A549 (cell line): Measurements from ENCODE around the gene COIL. TPM values are rescaled to one million over a fixed set of nuclear protein-coding genes. Genes with fewer than 3 reads are reported as not detected.
A peak's percentile ranks its signal among the peaks of the same experiment; 100 is the strongest.

Experiments
- ATAC-seq, 2 experiments: fragments of 200-7000 bp in 1 of 2; fragments of >200 bp in 1 of 2; cut with Nextera tagmentation in 1 of 2; cut with Tn5 transposase in 1 of 2; 3 replicates each; pipeline versions ENCODE4 v1.8.0 to v1.9.1; 2018 to 2020; ENCODE audit warnings: mild to moderate bottlenecking in 1 of 2, moderate library complexity in 1 of 2
- CTCF ChIA-PET: fragments of 300-600 bp; sonication (Branson Sonifier 250); formaldehyde crosslinking; extraction: SDS; loops from one replicate; lab custom pipeline; 2021; ENCODE audit warnings: antibody characterized with exemption, inconsistent platforms; lab: Yijun Ruan, JAX
- POLR2A ChIA-PET: fragments of 350-600 bp; formaldehyde crosslinking; extraction: SDS; loops from one replicate; lab custom pipeline; 2021; ENCODE audit warnings: antibody characterized with exemption, inconsistent platforms; lab: Yijun Ruan, JAX
- DNase-seq, 2 experiments: peaks; one replicate each; pipeline versions ENCODE4 v3.0.0 to v3.0.0-alpha.2; 2011 to 2016; ENCODE audit warnings: low read depth in 1 of 2, low spot score in 1 of 2
- FAIRE-seq: peaks from 2 replicates; lab custom pipeline; 2011; peaks lifted over from hg19 to GRCh38; lab: Jason Lieb, UNC
- H3K27ac ChIP-seq, 2 experiments: fragments of >200 bp; sonication (Bioruptor Twin); formaldehyde crosslinking; 3 replicates each; pipeline ENCODE4 v1.5.1; 2016 to 2017
- H3K4me1 ChIP-seq: fragments of >200 bp; sonication (Bioruptor Twin); formaldehyde crosslinking; 3 replicates; pipeline ENCODE4 v1.6.1; 2016
- H3K4me2 ChIP-seq: fragments of >200 bp; sonication (Bioruptor Twin); formaldehyde crosslinking; 3 replicates; pipeline ENCODE4 v1.6.1; 2016
- H3K4me3 ChIP-seq: fragments of >200 bp; sonication (Bioruptor Twin); formaldehyde crosslinking; 3 replicates; pipeline ENCODE4 v1.5.1; 2016
- H3K9me3 ChIP-seq: fragments of >200 bp; sonication (Bioruptor Twin); formaldehyde crosslinking; 3 replicates; pipeline ENCODE4 v1.6.1; 2016
- CBX2 ChIP-seq: fragments of 200-600 bp; sonication (generic); IDR thresholded peaks from 2 replicates; pipeline ENCODE4 v1.6.1; 2016; ENCODE audit warnings: low read depth, mild to moderate bottlenecking, borderline replicate concordance
- CBX8 ChIP-seq: fragments of 200-600 bp; sonication (generic); IDR thresholded peaks from 2 replicates; pipeline ENCODE4 v1.6.1; 2016
- CEBPB ChIP-seq, 2 experiments: fragments of >200 bp in 1 of 2; sonication (Bioruptor Twin) in 1 of 2; formaldehyde crosslinking in 1 of 2; IDR thresholded peaks; 2 replicates each; pipeline ENCODE4 v1.6.1; 2012 to 2016
- CHD2 ChIP-seq: fragments of 150-350 bp; IDR thresholded peaks from 2 replicates; pipeline ENCODE4 v1.6.1; 2014; ENCODE audit warnings: low read length; ENCODE audit not compliant: partially characterized antibody
- CHD4 ChIP-seq: fragments of 200-600 bp; sonication (generic); IDR thresholded peaks from 2 replicates; pipeline ENCODE4 v1.6.1; 2016; ENCODE audit warnings: antibody characterized with exemption, mild to moderate bottlenecking, borderline replicate concordance
- E2F6 ChIP-seq: IDR thresholded peaks from 2 replicates; pipeline ENCODE4 v1.6.1; 2012; ENCODE audit warnings: low read depth, borderline replicate concordance
- EHF ChIP-seq: fragments of 250-450 bp; sonication (Bioruptor Pico); IDR thresholded peaks from 2 replicates; pipeline ENCODE4 v1.5.0; 2020; ENCODE audit warnings: mild to moderate bottlenecking
- ESRRA ChIP-seq: fragments of 150-350 bp; IDR thresholded peaks from 2 replicates; pipeline ENCODE4 v1.6.1; 2014; ENCODE audit warnings: mild to moderate bottlenecking, low read length, borderline replicate concordance
- FOSL2 ChIP-seq, 2 experiments: fragments of 450-650 bp in 1 of 2; fragments of >200 bp in 1 of 2; sonication (Bioruptor Twin) in 1 of 2; formaldehyde crosslinking; IDR thresholded peaks; 2 replicates each; pipeline versions ENCODE4 v1.5.0 to v1.6.1; 2016 to 2020; ENCODE audit warnings: mild to moderate bottlenecking in 1 of 2, moderate library complexity in 1 of 2
- FOXS1 ChIP-seq: fragments of 250-450 bp; sonication (Bioruptor Pico); IDR thresholded peaks from 2 replicates; pipeline ENCODE4 v1.5.0; 2020; ENCODE audit warnings: mild to moderate bottlenecking, moderate library complexity
- GATA3 ChIP-seq: IDR thresholded peaks from 2 replicates; pipeline ENCODE4 v1.6.1; 2012; ENCODE audit warnings: borderline replicate concordance
- HDAC2 ChIP-seq: fragments of 200-600 bp; sonication (generic); IDR thresholded peaks from 2 replicates; pipeline ENCODE4 v1.6.1; 2016
- HES2 ChIP-seq: fragments of >200 bp; sonication (Bioruptor Twin); formaldehyde crosslinking; IDR thresholded peaks from 2 replicates; pipeline ENCODE4 v1.6.1; 2016
- HOXA7 ChIP-seq: fragments of 250-450 bp; sonication (Bioruptor Pico); IDR thresholded peaks from 2 replicates; pipeline ENCODE4 v1.5.0; 2020; ENCODE audit warnings: mild to moderate bottlenecking, moderate library complexity
- HOXB13 ChIP-seq: fragments of 250-450 bp; sonication (Bioruptor Pico); IDR thresholded peaks from 2 replicates; pipeline ENCODE4 v1.5.0; 2020; ENCODE audit warnings: low read depth, mild to moderate bottlenecking, moderate library complexity
- HOXB5 ChIP-seq: fragments of 250-450 bp; sonication (Bioruptor Pico); IDR thresholded peaks from 2 replicates; pipeline ENCODE4 v1.5.0; 2020; ENCODE audit warnings: mild to moderate bottlenecking, moderate library complexity
- MAX ChIP-seq: IDR thresholded peaks from 2 replicates; pipeline ENCODE4 v1.6.1; 2012
- MAZ ChIP-seq: fragments of 150-350 bp; IDR thresholded peaks from 2 replicates; pipeline ENCODE4 v1.6.1; 2014; ENCODE audit warnings: antibody characterized with exemption, low read depth, low read length, borderline replicate concordance
- MYC ChIP-seq: IDR thresholded peaks from 2 replicates; pipeline ENCODE4 v1.6.1; 2012; ENCODE audit warnings: mild to moderate bottlenecking, inconsistent platforms, low read length, improper control_type of control experiment, borderline replicate concordance
- NR3C1 ChIP-seq: fragments of >200 bp; sonication (Bioruptor Twin); formaldehyde crosslinking; IDR thresholded peaks from 3 replicates; pipeline ENCODE4 v1.6.1; 2017
- PBX3 ChIP-seq: IDR thresholded peaks from 2 replicates; pipeline ENCODE4 v1.6.1; 2012
- RAD21 ChIP-seq, 2 experiments: fragments of >200 bp in 1 of 2; sonication (Bioruptor Twin) in 1 of 2; formaldehyde crosslinking in 1 of 2; IDR thresholded peaks in 1 of 2; conservative IDR thresholded peaks in 1 of 2; 2 replicates in 1 of 2; 3 replicates in 1 of 2; pipeline ENCODE4 v1.6.1; 2012 to 2018; ENCODE audit warnings: inconsistent platforms in 1 of 2
- RARB ChIP-seq: fragments of 250-450 bp; sonication (Bioruptor Pico); IDR thresholded peaks from 2 replicates; pipeline ENCODE4 v1.8.0; 2021; ENCODE audit warnings: mild to moderate bottlenecking, moderate library complexity
- SREBF2 ChIP-seq: fragments of 450-650 bp; IDR thresholded peaks from 2 replicates; pipeline ENCODE4 v1.6.1; 2014; ENCODE audit warnings: mild to moderate bottlenecking, moderate library complexity
- TP53 ChIP-seq: fragments of 250-450 bp; sonication (Bioruptor Pico); IDR thresholded peaks from 2 replicates; pipeline ENCODE4 v1.5.0; 2021; ENCODE audit warnings: mild to moderate bottlenecking, moderate library complexity
- WGBS: methylation state at CpG from one replicate; pipeline ENCODE4 v1.1.6; 2017; ENCODE audit errors: missing lambda C conversion rate; 5-methylcytosine and 5-hydroxymethylcytosine counted together
- polyA plus RNA-seq, 4 experiments: library from polyadenylated mRNA; depleted of rRNA in 3 of 4; stranded (reverse); fragments of >200 nt; fragmentation: RNase III in 1 of 4; extraction: RNeasy Plus Mini Kit Qiagen cat#74134 plus additional on column Dnase treatment in 1 of 4; gene quantifications; 2 replicates in 3 of 4; 3 replicates in 1 of 4; pipeline ENCODE4 v1.2.3, GENCODE V29; 2011 to 2017

The COIL gene
- polyA plus RNA-seq, 2 of the 4 experiments (the other 2 are of a cell fraction): 16.9 to 20.3 TPM

- no peak overlapping the region for H3K4me2 ChIP-seq
- 88% methylated on average over 4 of the region's 4 CpGs for whole genome bisulfite sequencing
- no peaks in the 10 kb centered on the region for H3K9me3 ChIP-seq
- H3K4me1 ChIP-seq: no peaks in the 10 kb centered on the region
- DNase-seq: no peak
- no peak for TF ChIP-seq CBX8
- TF ChIP-seq CBX2: no peak
- TF ChIP-seq HES2: no peak
- no peak for TF ChIP-seq MAZ
- TF ChIP-seq E2F6: no peak
- TF ChIP-seq MYC: no peak
- no peak for TF ChIP-seq SREBF2
- no peak for TF ChIP-seq HOXB5 (CRISPR knock-in tag)
- TF ChIP-seq GATA3: no peak
- no peak for TF ChIP-seq RAD21 (conservative IDR thresholded peaks at IDR 0.05 in 1 of 2, IDR thresholded peaks at IDR 0.05 in 1 of 2)
- no peak for TF ChIP-seq TP53 (CRISPR knock-in tag)
- TF ChIP-seq FOSL2 (IDR thresholded peaks at IDR 0.05): no peak
- TF ChIP-seq FOSL2 (CRISPR knock-in tag; IDR thresholded peaks at IDR 0.05): no peak
- no peak for TF ChIP-seq RARB (CRISPR knock-in tag)
- TF ChIP-seq HDAC2: no peak
- TF ChIP-seq CHD4: no peak
- CTCF ChIA-PET: interaction anchor here (0.7 to 2.9 kb wide), 4 partner anchors 10 to 16 kb away, joined by 3 to 11 read pairs (median 7); no protein-coding TSS in a partner anchor
- no peak overlapping the region for H3K4me3 ChIP-seq
- FAIRE-seq: peak; percentile 13
- POLR2A ChIA-PET: no interaction called here
- H3K27ac ChIP-seq: no peak overlapping the region
- no peak for ATAC-seq
Measured at GRCh38 chr17:56994009-56994792, 33.4 kb upstream of the COIL start.

- 59% methylated on average over 1 of the region's 1 CpG for WGBS
- no peaks in the 10 kb centered on the region for H3K9me3 ChIP-seq
- TF ChIP-seq MAX: no peak
- TF ChIP-seq CHD2: no peak
- TF ChIP-seq MYC: no peak
- TF ChIP-seq RARB (CRISPR knock-in tag): no peak
- no peak for TF ChIP-seq EHF
- no peak overlapping the region for H3K4me2 ChIP-seq
- FAIRE-seq (peak; percentile 56), ATAC-seq (no peak), DNase-seq (no peak)
- CTCF ChIA-PET: no interaction called here
- H3K4me3 ChIP-seq: no peak overlapping the region
- POLR2A ChIA-PET: no interaction called here
- no peaks in the 10 kb centered on the region for H3K4me1 ChIP-seq
- H3K27ac ChIP-seq: no peak overlapping the region
Measured at GRCh38 chr17:56992364-56992763, 31.5 kb upstream of the COIL start.

- FAIRE-seq: no peak
- CTCF ChIA-PET: interaction anchor here (0.5 to 1.7 kb wide), 5 partner anchors 9 to 990 kb away, joined by 3 to 7 read pairs (median 3); no protein-coding TSS in a partner anchor
- no peak for ATAC-seq
Measured at GRCh38 chr17:56988901-56989572, 28.2 kb upstream of the COIL start.

More at GRCh38 chr17:56988901-56989572, 28.2 kb upstream of the COIL start:
- no peak for DNase-seq
- Histone ChIP-seq H3K4me2 (no peak overlapping the region), H3K4me3 (no peak overlapping the region), H3K27ac (no peak overlapping the region)
- no peak for TF ChIP-seq HDAC2
- no peak for TF ChIP-seq ESRRA
- TF ChIP-seq MYC: no peak
- no peak for TF ChIP-seq CHD4
- TF ChIP-seq NR3C1: no peak
- no peak for TF ChIP-seq HOXB13 (CRISPR knock-in tag)
- no peak for TF ChIP-seq E2F6
- TF ChIP-seq CEBPB (IDR thresholded peaks at IDR 0.05): no peak
- TF ChIP-seq PBX3: no peak
- no peak for TF ChIP-seq FOXS1
- no peak for TF ChIP-seq HOXA7 (CRISPR knock-in tag)
- TF ChIP-seq MAX: no peak
- no peak for TF ChIP-seq HOXB5 (CRISPR knock-in tag)
- TF ChIP-seq, all 56 proteins: peak for 0
- POLR2A ChIA-PET: no interaction called here
- no peaks in the 10 kb centered on the region for H3K4me1 ChIP-seq
- H3K9me3 ChIP-seq: no peaks in the 10 kb centered on the region
- 95% methylated on average over 4 of the region's 4 CpGs for WGBS
